8988T (cell line): Measurements from ENCODE around the gene POLR2H.

Experiments
- DNase-seq: peaks from one replicate; pipeline ENCODE4 v3.0.0; 2011

The POLR2H gene

DNA sequence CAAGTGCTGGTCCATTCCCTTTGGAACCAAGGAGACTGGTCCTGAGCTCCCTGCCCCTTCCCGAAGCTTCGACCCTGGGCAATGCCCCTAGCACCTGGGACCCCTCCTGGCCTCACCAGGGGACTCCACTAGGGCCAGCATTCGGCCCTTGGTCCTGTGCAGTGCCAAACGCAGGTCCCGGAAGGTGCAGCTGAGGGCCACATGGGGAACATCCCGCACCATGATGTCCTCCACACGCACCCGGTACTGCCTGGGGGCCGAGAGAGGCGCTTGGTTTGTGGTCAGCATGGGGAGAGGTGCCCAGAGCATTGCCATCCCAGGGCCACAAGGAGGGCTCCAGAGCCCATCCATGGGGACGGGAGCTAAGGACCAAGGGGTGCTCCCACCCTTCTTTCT is 8.0 kb upstream of the POLR2H start:
- no peak for DNase-seq

DNA sequence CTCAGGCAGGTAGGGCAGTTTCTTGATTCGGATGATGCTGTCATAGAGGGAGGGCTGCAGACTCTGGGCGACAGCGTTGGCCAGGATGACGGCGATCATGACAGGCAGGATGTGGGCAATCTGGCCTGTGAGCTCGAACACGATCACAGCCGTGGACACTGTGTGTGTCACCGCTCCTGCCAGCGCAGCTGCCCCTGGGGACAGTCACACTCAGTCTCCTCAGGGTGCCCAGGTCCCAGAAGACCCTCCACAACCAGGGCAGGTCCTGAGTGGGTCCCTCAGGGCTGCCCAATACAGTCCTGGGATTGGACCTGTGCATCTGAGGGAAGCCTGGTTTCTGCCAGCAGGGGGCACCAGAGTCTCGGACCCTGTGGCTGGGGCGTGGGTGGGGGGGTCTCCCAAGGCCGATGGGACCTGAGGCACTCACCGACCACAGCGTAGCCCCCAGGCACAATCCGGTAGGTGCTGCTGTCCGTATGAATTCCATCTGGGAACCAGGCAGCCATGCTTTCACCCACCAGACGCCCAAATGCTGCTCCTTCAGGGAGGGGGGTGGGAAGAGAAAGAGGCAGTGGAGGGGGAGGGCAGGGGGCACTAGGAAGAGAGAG is 7.3 kb upstream of the POLR2H start:
- DNase-seq, result peak; percentile 86

DNA sequence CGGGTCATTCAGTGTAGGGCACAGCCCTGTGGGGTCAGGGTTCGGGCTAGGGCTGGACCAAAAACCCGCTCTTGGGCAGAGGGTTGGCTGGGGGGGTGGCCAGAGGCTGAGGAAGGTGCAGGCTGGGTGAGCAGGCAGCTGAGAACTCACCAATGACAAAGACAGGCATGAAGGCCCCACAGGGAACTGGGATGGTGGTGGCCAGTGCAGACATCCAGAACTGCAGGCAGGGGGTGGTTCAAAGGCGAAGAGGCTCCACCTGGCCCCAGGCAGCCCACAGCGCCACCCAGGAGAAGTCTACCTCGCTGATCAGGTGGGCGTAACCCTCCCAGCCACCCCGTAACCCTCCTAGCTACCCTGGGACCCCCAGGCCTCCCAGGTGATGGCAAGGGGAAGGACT is 6.8 kb upstream of the POLR2H start:
- DNase-seq, result no peak

DNA sequence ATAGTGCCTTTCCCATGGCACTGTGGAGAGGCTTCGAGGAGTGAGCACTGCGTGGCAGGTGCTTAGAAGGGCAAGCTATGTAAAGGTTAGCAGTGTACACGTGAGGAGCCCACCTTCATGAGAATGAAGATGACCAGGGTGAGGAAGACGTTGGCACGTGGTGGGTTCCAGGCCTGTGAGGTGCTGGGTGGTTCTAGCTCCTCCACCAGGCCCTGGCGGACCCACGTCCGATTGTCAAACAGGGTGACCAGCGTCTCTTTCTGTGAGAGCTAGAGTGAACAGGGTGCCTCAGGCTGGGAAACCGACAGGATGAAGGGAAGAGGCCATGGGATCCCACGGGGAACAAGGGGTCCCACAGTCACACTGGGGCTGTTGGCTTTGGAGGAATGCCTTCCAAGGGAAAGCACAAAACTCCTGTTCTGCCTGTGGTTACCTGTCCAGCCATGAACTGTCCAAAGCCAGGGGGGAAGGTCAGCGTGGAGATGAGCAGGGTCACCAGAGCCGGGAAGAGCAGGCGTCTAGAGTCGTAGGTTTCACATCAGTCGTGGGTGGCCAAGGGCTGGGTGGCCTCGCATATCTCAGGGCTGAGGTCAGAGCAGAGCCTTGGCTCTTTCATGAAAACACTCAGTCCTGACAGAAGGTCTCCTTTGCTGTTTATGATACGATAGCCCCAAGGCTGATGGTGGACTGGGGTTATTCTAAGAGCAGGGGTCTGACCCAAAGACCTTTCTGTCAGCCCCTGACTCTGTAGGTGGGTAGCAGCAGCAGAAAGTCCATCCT is 6.1 kb upstream of the POLR2H start:
- no peak for DNase-seq

DNA sequence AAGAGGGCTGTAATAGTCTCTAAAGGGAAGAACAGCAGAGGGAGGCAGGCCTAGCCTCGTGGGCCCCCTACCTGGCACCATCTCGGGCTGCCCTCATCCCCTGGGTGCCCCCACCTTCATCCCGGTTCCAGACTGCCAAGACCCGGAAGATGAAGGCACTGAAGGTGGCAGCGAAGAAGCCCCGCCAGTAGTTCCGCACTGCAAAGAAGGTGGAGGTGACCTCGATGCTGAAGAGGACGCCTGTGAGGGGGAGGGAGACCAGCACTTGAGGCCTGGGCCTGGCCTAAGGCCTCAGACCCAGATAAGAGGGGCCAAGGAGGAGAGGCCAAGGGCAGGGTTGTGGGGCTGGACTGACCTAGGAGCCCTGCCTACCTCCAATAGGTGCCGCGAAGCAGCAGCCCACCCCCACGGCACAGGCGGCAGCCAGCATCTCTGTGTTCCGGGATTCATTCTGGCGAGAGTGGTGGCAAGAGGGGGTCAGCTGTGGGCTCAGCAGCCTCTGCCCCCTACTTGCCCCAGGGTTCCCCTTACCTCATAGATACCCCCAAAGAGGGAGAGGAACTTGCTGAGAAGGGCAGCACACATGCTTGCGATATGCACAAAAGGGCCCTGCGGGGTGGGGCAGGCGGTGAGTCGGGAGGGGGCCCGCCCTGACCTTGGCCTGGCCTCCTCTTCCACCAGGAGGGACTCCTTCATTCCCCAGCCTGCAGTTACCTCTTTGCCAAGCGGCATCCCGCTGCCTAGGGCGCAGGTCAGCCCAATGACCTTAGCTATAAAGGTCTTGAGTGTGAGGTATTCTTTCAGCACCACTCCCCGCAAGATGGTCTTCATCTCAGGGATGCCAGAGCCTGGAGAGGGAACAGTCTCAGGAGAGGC is 4.0 kb upstream of the POLR2H start:
- DNase-seq, result no peak

DNA sequence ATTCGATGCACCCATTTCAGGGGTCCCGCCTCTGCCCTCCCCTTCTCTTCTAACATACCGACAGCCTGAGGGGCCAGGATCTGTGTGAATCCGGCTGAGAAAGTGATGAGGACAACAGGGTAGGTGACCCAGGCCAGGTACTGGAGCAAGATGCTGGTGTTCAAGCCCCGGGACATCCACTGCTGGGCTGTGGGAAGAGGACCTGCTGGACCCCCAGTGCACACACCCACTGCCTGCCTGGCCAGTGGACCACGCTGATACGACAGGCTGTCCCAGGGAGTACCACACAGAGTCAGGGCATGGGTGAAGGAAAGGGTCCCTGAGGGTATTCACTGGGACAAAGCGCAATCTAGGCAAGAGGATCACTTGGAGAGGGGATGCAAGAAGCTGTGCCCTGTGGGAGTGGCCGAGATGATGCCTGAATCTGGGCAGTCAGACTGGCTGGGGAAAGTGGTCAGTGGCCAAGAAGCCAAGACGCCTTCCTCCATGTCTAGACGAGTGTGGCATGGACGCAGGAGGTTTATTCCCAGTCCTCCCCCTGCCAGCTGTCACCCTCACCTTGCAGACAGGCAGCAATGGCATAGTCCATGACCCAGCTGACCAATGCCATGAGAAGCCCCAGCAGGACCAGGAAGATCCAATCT is 3.3 kb upstream of the POLR2H start:
- no peak for DNase-seq

DNA sequence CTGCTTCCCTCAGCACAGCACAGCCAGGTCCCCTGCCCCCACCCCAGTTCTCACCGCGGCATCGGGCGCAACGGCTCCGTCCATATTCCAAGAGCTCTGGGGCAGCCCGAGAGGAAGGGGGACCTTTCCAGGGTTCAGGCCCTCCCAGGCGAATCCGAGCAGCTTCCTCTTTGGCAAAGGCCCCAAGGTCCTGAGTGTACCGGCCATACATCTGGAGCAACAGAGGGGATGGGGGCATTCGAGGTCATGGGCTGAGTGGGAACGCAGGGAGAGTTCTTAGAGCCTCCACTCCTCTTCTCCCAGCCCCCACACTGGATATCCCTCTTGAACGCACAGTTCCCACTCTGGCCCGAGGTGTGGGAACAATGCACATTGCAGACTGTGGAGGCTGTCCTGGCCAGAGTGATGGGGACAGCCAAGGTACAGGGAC is 2.6 kb upstream of the POLR2H start:
- DNase-seq, result no peak

DNA sequence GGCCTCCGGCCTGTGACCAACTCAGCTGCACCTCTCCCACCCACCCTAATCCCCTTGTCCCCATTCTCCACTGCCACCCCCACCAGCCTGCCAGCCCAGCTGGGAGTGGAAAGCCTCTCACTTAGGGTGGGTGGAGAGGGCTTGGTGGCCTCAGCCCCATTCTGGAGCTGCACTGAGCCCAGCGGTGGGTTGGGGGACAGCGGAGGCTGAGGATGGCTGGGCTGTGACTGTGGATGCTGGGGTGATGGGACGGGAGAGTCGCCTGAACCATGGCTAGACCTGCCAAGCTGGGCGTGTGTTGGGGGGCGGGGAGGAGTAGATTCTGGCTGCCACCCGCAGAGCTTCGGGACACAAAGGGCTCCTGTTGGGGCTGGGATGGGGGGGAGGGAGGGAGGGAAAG is 1.9 kb upstream of the POLR2H start:
- no peak for DNase-seq

DNA sequence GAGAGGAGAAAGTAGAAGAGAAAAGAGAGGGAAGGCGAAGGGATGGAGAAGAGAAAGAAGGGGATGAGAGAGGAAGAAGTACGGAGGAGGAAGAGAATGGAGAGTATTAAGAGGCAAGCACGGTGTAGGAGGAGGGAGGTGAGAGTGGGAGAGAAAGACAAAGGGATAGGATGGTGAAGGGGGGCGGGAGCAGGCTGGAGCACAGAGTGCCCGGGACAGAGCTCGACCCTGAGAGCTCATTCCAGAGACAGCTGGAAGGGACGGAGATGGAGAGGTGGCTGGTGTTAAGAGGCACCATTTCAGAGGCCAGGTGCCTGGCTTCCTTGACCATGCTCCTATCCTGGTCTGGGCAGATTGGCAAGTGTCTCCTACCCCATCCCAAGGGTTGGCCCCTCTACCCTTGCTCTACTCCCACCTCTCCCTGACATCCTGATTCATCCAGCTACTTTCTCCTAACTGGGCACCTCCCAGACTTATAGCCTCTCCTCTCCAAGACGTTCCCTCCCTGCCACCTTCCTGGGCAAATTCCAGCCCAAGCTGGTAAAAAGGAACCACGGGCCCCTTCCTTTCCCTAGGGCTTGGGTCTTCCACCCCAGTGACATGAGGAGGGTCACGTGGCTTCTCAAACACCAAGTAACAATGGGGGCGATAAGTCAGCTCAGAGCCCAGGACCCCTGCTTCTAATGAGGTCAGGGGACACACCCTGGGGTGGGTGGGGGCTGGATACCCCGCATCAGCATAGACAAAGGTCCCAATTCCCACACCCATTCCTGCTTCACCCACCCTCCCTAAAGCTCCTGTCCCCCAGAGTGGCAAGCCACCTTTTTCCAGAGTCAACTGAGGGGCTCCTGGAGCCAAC is 1.2 kb upstream of the POLR2H start:
- no peak for DNase-seq

DNA sequence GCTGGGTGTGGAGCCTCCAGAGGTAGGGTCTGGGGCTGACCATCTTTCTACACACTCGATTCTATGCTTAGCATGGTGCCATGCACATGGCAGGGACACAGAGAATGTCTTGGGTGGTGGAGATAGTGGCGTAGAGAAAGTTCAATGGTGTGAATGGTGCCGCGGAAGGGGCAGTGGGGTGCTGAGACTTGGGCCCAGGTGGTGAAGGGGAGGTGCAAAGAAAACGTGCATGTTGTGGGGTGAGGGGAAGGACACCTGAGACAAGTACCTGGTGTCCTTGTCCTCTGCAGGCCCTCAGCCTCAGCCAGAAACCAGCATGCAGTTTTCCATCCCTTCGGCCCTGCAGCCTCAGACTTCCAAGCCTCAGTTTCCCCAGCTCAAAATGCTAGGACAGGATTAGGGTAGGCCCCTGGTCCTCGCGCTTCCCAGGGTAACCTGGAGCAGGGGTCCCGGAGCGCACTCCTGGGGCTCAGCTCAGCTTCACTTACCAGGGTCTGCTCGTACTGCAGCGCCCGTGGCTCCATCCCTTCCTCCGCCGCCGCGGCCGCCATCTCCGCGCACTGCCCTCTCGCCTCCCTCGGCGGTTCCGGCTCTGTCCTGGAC is 480 bp upstream of the POLR2H start:
- DNase-seq, result no peak

DNA sequence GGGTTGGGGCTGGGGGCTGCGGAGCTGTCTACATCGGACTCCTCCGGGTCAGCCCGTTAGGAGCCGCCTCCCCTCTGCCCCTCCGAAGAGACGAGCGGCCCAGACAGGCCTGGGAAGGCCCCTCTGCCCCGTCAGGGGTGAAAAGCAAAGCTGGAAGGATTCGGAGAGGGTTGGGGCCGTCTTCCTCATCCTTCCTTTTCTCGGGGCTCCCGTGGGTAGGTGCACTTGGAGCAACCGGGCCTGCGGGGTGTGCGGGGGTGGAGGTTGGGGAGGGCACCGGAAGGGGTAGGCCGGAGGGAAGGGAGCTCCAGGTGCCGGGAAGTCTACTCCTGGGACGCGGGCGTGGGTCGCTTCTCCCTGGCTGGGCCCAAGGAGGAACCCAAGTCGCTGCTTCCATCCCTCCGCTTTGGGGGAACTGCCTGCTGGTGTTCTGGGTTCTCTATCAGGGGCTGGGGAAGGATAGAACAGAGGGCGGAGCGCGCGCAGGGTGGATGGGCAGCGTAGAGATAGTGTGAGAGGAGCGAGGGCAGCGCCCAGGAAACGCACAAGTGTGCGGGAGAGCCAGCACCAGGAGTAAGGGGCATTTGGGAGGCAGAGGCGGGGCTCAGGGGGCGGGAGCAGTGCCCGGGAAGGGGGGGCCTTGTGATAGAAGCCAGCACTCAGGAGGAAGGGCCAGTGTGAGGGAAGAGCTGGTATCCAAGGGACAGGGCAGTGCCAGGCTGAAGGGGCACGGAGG is 590 bp downstream of the POLR2H start:
- DNase-seq, result no peak

DNA sequence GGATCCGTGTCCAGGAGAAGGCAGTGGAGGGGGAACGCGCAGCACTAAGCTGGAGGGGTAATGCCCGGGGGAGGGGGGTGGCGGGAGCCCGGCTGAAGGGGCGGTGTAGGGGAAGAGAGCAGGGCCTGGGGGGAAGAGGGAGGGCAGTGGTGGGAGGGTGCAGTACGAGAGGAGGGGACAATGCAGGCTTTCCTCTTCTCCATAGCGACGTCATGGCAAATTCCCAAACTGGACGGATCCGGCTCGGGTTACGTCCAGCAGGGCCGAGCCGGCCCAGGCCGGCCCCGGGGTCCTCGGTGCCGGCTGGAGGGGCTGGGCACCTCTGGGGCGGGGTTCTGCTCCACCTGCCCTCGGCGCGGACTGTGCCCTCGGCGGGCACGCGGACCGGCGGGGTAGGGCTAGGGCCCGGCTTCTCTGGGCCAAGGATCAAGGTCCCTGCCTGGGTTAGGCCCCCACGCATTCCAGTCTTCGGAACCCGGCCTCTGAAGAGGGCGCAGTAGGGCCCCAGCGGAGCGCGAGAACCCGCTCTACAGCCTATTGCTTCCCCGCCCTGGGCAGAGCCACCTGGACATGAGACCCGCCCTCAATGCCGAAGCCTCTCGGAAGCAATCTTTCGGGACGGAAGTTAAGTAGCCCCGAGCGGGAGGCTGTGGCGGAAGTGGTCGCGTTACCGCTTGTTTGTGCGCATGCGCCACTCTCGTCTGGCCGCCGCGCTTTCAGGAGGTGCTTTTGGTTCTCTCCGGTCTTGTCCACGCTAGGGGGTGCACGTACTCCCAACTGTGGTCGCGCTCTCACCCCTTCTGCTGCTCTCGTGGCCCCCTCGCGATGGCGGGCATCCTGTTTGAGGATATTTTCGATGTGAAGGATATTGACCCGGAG is 1.4 kb downstream of the POLR2H start:
- DNase-seq, result peak; percentile 84

DNA sequence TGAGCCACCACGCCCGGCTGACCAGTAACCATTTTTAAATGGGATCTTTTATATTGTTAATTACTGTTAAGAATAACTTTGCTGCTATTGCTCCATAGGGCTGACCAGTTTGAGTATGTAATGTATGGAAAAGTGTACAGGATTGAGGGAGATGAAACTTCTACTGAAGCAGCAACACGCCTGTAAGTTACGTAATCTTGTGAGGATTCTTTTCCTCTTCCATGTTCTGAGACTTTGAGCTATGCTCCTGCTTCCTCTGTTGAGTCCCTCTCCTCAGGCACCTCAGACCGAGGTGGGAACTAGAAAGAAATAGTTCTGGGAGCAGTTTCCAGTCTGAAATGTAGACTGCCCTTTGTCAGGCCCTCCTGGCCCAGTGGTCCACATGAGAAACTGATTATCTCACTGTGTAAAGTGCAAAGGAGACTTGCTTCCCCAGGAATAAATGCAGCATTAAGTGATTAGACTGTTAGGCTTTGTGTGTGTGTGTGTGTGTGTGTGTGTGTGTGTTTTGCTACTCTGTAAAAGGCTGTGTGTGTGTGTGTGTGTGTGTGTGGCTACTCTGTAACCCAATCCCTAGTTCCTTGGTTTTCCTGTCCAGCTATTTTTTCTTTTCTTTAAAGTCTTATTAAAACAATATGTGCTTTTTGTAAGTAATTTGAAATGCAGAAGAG is 5.2 kb downstream of the POLR2H start:
- DNase-seq, result no peak

DNA sequence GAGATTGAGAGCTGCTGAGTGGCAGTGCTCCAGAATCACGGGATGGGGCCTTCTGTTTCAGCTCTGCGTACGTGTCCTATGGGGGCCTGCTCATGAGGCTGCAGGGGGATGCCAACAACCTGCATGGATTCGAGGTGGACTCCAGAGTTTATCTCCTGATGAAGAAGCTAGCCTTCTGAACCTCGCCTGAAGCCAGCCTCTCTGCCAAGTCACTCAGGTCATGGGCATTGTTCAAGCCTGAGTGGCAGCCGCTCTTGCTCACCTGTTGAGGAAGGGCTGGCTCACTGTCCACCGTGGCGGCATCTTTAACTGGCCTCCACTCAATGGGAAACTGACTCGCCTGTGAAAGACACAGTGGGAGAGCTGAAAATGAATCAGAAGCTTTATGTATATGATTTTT is 6.6 kb downstream of the POLR2H start:
- DNase-seq, result no peak

DNA sequence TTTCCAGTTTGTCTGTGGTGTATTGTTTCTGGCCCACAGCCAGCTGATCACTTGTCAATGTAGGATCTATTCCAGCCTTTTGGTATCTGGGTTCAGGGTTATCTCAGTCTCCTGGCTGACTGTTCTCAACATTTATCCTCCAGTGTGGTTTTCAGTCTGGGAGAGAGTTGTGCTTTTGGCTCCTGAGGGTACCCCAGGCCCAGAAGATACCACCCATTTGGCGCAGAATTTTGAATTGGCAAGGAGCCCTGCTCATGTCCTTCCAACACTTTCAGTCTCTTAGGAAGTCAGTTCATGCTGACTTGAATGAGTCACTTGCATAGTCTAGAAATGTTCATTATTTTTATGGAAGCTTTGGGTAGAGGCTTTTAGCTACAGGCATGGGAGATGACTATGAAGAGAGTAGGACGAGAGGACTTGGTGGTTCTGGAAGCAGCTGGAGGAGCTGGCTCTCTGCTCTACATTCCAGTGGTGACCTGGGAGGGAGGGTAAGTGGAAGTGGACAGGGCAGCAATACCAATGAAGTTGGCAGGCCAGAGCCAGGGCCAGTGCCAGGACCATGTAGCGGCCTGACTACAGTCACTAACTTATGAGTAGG is 7.2 kb downstream of the POLR2H start:
- no peak for DNase-seq

DNA sequence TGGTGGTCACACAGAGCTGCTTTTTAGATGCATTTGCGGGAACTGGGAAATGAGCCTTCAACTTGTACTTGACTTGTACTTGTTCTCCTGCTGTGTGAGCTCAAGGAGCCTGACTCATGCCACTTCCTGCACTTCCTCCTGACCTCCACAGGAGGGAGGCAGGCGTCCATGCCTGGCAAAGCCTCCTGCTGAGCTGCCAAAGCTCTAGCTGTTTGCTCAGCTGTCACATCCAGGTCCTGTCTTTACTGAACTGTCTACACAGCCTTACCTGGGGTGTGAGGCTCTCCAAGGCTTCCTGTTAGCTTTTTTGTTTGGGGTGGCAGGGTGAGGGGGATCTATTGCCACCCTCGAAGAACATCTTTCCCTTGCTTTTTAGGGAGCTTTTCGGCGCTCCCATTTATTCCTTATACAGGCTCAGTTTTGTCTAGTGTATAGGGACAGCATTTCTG is 10.1 kb downstream of the POLR2H start:
- peak; percentile 92 for DNase-seq

DNA sequence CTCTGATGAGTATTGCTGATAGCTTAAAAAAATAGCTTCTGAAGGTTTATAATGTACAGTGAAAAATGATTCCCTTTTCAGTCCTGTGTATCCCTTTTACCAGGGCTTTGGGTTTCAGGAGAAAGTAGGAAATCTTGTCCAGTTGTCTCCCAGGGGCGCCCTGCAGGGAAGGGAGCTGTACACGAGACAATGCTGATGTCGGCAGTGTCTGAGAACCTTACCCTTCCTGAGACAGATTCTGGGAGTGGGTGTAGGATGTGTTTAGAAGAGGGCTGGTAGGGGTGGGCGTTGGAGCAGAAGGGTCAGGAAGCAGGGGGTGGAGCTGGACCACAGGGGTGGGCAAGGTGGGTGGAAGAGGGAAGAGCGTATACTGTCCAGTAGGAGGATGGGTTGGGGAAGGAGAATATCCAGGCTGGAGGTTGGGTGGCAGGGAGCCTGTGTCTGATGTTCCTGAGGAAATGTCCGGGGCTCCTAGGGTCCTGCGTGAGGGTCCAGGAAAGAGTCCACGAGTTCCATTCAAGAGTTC is 10.8 kb downstream of the POLR2H start:
- DNase-seq, result no peak

DNA sequence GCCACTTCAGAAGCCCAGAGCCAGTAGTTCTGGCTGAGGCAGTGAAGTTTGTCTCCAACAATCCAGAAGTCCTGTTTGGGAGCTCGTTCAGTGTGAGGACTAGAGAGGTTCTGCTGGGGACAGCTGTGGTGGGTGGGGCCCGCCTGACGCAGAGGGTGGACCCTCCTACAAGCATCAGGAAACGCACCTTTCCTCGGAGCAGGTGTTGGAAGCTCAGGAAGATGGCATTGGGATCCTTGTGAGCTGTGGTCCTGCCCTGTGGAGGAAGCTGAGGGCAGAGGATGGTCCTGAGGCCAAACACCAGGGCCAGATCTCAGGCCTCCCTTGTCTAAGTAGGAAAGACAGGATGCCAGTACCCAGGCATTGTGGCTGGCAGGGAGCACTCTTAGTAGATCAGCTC is 11.4 kb downstream of the POLR2H start:
- DNase-seq, result no peak

DNA sequence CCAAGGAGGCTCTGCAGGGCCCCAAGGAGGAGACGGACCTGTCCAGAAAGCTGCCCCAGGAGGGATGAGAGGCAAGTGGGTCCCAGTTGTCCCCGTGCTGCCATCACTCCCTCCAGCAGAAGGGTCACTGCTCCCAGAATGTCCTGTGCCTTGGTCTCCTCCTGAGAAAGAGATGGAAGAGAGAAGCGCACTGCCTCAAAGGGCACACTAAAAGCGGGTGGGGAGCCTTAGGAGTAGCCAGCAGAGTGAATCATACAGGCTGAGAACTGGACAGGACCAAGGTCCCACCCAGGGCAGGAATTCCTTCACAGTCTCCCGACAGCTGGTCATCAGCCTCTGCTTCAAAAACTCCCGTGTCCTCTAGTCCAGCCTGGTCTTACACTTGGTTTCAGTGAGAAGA is 11.9 kb downstream of the POLR2H start:
- no peak for DNase-seq
